HepG2 (cell line): ENCODE data around the gene SLC22A23.

Experiments
- ARID2 ChIP-seq: sonication (generic); formaldehyde crosslinking; IDR thresholded peaks from 2 replicates; pipeline ENCODE4 v1.8.1; 2022; ENCODE audit warnings: mild to moderate bottlenecking, missing genetic modification reagents, borderline replicate concordance
- CTCF ChIP-seq: sonication (generic); formaldehyde crosslinking; IDR thresholded peaks from 2 replicates; pipeline ENCODE4 v1.5.0; 2020; ENCODE audit warnings: mild to moderate bottlenecking, missing genetic modification reagents, moderate library complexity
- HNF4A ChIP-seq: sonication (generic); formaldehyde crosslinking; IDR thresholded peaks from 2 replicates; pipeline ENCODE4 v1.4.0; 2020; ENCODE audit warnings: missing genetic modification reagents
- KDM1A ChIP-seq: IDR thresholded peaks from 2 replicates; pipeline ENCODE4 v1.6.1; 2016; ENCODE audit warnings: missing compliant biosample characterization
- POLR2G ChIP-seq: fragments of 200-400 bp; formaldehyde crosslinking; IDR thresholded peaks from 2 replicates; pipeline ENCODE4 v1.6.1; 2018; ENCODE audit warnings: mild to moderate bottlenecking, low read depth, low read length, moderate library complexity
- SMC3 ChIP-seq: IDR thresholded peaks from 2 replicates; pipeline ENCODE4 v1.6.1; 2011; ENCODE audit warnings: low read length, improper control_type of control experiment
- SUZ12 ChIP-seq: fragments of 150-350 bp; IDR thresholded peaks from 2 replicates; pipeline ENCODE4 v1.6.1; 2014; ENCODE audit warnings: low read depth, low read length
- ZBTB10 ChIP-seq: sonication (generic); formaldehyde crosslinking; IDR thresholded peaks from 2 replicates; pipeline ENCODE4 v1.4.0; 2020; ENCODE audit warnings: missing genetic modification reagents, borderline replicate concordance
- ZBTB33 ChIP-seq: sonication (generic); formaldehyde crosslinking; IDR thresholded peaks from 2 replicates; pipeline ENCODE4 v1.4.0; 2020; ENCODE audit warnings: missing genetic modification reagents
- ZEB1 ChIP-seq: IDR thresholded peaks from 2 replicates; pipeline ENCODE4 v1.6.1; 2012; ENCODE audit warnings: mild to moderate bottlenecking, low read depth, inconsistent platforms; ENCODE audit not compliant: insufficient replicate concordance
- TF ChIP-seq, protein P1 (sequence below): sonication (generic); formaldehyde crosslinking; IDR thresholded peaks from 2 replicates; pipeline ENCODE4 v1.9.0; 2022; ENCODE audit warnings: low read depth, missing genetic modification reagents

GRCh38 chr6:3480009-3480408, 23.2 kb upstream of the SLC22A23 start:
- no peak for TF ChIP-seq SMC3
- TF ChIP-seq, protein P1, sequence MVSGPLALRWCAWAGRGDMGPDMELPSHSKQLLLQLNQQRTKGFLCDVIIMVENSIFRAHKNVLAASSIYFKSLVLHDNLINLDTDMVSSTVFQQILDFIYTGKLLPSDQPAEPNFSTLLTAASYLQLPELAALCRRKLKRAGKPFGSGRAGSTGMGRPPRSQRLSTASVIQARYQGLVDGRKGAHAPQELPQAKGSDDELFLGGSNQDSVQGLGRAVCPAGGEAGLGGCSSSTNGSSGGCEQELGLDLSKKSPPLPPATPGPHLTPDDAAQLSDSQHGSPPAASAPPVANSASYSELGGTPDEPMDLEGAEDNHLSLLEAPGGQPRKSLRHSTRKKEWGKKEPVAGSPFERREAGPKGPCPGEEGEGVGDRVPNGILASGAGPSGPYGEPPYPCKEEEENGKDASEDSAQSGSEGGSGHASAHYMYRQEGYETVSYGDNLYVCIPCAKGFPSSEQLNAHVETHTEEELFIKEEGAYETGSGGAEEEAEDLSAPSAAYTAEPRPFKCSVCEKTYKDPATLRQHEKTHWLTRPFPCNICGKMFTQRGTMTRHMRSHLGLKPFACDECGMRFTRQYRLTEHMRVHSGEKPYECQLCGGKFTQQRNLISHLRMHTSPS (CRISPR knock-in tag), result no peak
- TF ChIP-seq ZBTB10, result no peak
- no peak for TF ChIP-seq SUZ12
- no peak for TF ChIP-seq ZBTB33 (CRISPR knock-in tag)
- TF ChIP-seq HNF4A (CRISPR knock-in tag), result no peak
- TF ChIP-seq POLR2G, result no peak
- no peak for TF ChIP-seq KDM1A
- TF ChIP-seq ARID2 (CRISPR knock-in tag), result no peak
- TF ChIP-seq CTCF (CRISPR knock-in tag), result no peak
- TF ChIP-seq ZEB1, result no peak
